Activated CD8-positive, alpha-beta memory T cell treated with anti-CD3 and anti-CD28 coated beads, Interleukin-2, amount 10 ng/mL, durations not matched to agents 7 days and 5 days (primary cell): ENCODE measurements around the gene IFI44L. TPM values are rescaled to one million over a fixed set of nuclear protein-coding genes. Genes with fewer than 3 reads are reported as not detected.

Experiments used
- ATAC-seq: fragments of 150-1000 bp; cut with Tn5 transposase; one replicate; pipeline ENCODE4 v1.10.0; 2021; ENCODE audit warnings: moderate library complexity
- CTCF ChIA-PET: fragments of 350-600 bp; sonication (Branson Sonifier 250); formaldehyde crosslinking; loops from one replicate; lab custom pipeline; 2021; ENCODE audit warnings: antibody characterized with exemption; lab: Charles Lee
- DNase-seq: peaks from one replicate; pipeline ENCODE4 v3.0.0-alpha.2; 2020
- H3K27ac Mint-ChIP-seq: one replicate; pipeline ENCODE4 v1.8.0; 2021; ENCODE audit warnings: mild to moderate bottlenecking, mixed read lengths
- H3K27me3 Mint-ChIP-seq: one replicate; pipeline ENCODE4 v1.8.0; 2021; ENCODE audit warnings: mixed read lengths
- H3K36me3 Mint-ChIP-seq: one replicate; pipeline ENCODE4 v1.8.0; 2021; ENCODE audit warnings: mild to moderate bottlenecking, mixed read lengths
- H3K4me1 Mint-ChIP-seq: one replicate; pipeline ENCODE4 v1.8.0; 2021; ENCODE audit warnings: mixed read lengths
- H3K4me3 Mint-ChIP-seq: one replicate; pipeline ENCODE4 v1.8.0; 2021; ENCODE audit warnings: mild to moderate bottlenecking, moderate library complexity, mixed read lengths
- H3K9me3 Mint-ChIP-seq: one replicate; pipeline ENCODE4 v1.8.0; 2022; ENCODE audit warnings: low read depth, mixed read lengths
- total RNA-seq, 2 experiments: library from RNA; stranded (reverse); gene quantifications; one replicate each; pipeline ENCODE4 v1.2.3, GENCODE V29; 2021

IFI44L gene
- total RNA-seq, 2 experiments from 2014 or later: 158 to 443 TPM

- Mint-ChIP-seq H3K27ac (peak overlapping the region; percentile 83), H3K4me1 (peaks cover 28% of the 10 kb centered on the region), H3K27me3 (peaks cover 9% of the 10 kb centered on the region), H3K36me3 (peaks cover 18% of the 10 kb centered on the region), H3K4me3 (peak overlapping the region; percentile 36), H3K9me3 (no peaks in the 10 kb centered on the region)
- ATAC-seq (no peak), DNase-seq (no peak)
- CTCF ChIA-PET: interaction anchor here (0.8 to 2.9 kb wide), 6 partner anchors 11 to 699 kb away, joined by 3 to 16 read pairs (median 4); partner anchors contain the start of genes FUBP1 and IFI44L
Measured at GRCh38 chr1:78677788-78678187, 57.5 kb downstream of the IFI44L start.

- Mint-ChIP-seq H3K9me3 (no peaks in the 10 kb centered on the region), H3K27ac (peak overlapping the region; percentile 83), H3K27me3 (peaks cover 9% of the 10 kb centered on the region), H3K4me1 (peaks cover 32% of the 10 kb centered on the region), H3K36me3 (peaks cover 18% of the 10 kb centered on the region), H3K4me3 (peak overlapping the region; percentile 36)
- CTCF ChIA-PET: interaction anchor here (0.8 to 2.9 kb wide), 6 partner anchors 12 to 700 kb away, joined by 3 to 16 read pairs (median 4); partner anchors contain the start of genes FUBP1 and IFI44L
- ATAC-seq (peak; percentile 82), DNase-seq (peak; percentile 59)
Measured at GRCh38 chr1:78678324-78678723, 58.1 kb downstream of the IFI44L start.

GRCh38 chr1:78681265-78681664, 61.0 kb downstream of the IFI44L start:
- no peak for DNase-seq
- ATAC-seq: no peak

GRCh38 chr1:78682496-78682895, 62.2 kb downstream of the IFI44L start:
- CTCF ChIA-PET: interaction anchor here (2.0 kb wide), 1 partner anchor 65 kb away, joined by 6 read pairs; no protein-coding TSS in a partner anchor
- no peak for ATAC-seq
- peaks cover 19% of the 10 kb centered on the region for H3K4me1 Mint-ChIP-seq
- no peak overlapping the region for H3K4me3 Mint-ChIP-seq
- DNase-seq: no peak
- no peak overlapping the region for H3K27ac Mint-ChIP-seq
- H3K36me3 Mint-ChIP-seq: peaks cover 17% of the 10 kb centered on the region
- H3K27me3 Mint-ChIP-seq: peaks cover 22% of the 10 kb centered on the region
- H3K9me3 Mint-ChIP-seq: no peaks in the 10 kb centered on the region

More at GRCh38 chr1:78681265-78681664, 61.0 kb downstream of the IFI44L start:
- Mint-ChIP-seq H3K9me3 (no peaks in the 10 kb centered on the region), H3K36me3 (peaks cover 18% of the 10 kb centered on the region), H3K27me3 (peaks cover 22% of the 10 kb centered on the region), H3K4me3 (no peak overlapping the region), H3K27ac (no peak overlapping the region), H3K4me1 (peaks cover 30% of the 10 kb centered on the region)
- CTCF ChIA-PET: interaction anchor here (2.2 kb wide), 1 partner anchor 64 kb away, joined by 7 read pairs; no protein-coding TSS in a partner anchor

GRCh38 chr1:78683079-78683478, 62.8 kb downstream of the IFI44L start:
- peaks cover 14% of the 10 kb centered on the region for H3K4me1 Mint-ChIP-seq
- DNase-seq (no peak), ATAC-seq (no peak)
- H3K9me3 Mint-ChIP-seq: no peaks in the 10 kb centered on the region
- no peak overlapping the region for H3K4me3 Mint-ChIP-seq
- peaks cover 25% of the 10 kb centered on the region for H3K27me3 Mint-ChIP-seq
- CTCF ChIA-PET: interaction anchor here (1.3 to 2.0 kb wide), 2 partner anchors 9 to 66 kb away, joined by 3 to 6 read pairs; no protein-coding TSS in a partner anchor
- H3K36me3 Mint-ChIP-seq: peaks cover 11% of the 10 kb centered on the region
- no peak overlapping the region for H3K27ac Mint-ChIP-seq

GRCh38 chr1:78687315-78687714, 67.1 kb downstream of the IFI44L start:
- ATAC-seq: no peak
- CTCF ChIA-PET: no interaction called here
- peaks cover 36% of the 10 kb centered on the region for H3K27me3 Mint-ChIP-seq
- no peak for DNase-seq
- no peak overlapping the region for H3K27ac Mint-ChIP-seq
- peaks cover 4% of the 10 kb centered on the region for H3K4me1 Mint-ChIP-seq
- no peak overlapping the region for H3K4me3 Mint-ChIP-seq
- H3K36me3 Mint-ChIP-seq: no peaks in the 10 kb centered on the region
- H3K9me3 Mint-ChIP-seq: no peaks in the 10 kb centered on the region

- Mint-ChIP-seq H3K36me3 (no peaks in the 10 kb centered on the region), H3K27ac (no peak overlapping the region), H3K9me3 (no peaks in the 10 kb centered on the region), H3K4me3 (no peak overlapping the region), H3K4me1 (peaks cover 4% of the 10 kb centered on the region), H3K27me3 (peaks cover 39% of the 10 kb centered on the region)
- CTCF ChIA-PET: no interaction called here
- no peak for ATAC-seq
- DNase-seq: no peak
Measured at GRCh38 chr1:78687914-78688313, 67.7 kb downstream of the IFI44L start.

GRCh38 chr1:78688697-78689096, 68.4 kb downstream of the IFI44L start:
- Mint-ChIP-seq H3K9me3 (no peaks in the 10 kb centered on the region), H3K36me3 (no peaks in the 10 kb centered on the region), H3K27me3 (peaks cover 38% of the 10 kb centered on the region), H3K4me3 (no peak overlapping the region), H3K4me1 (no peaks in the 10 kb centered on the region), H3K27ac (no peak overlapping the region)
- DNase-seq (no peak), ATAC-seq (no peak)
- CTCF ChIA-PET: no interaction called here

- CTCF ChIA-PET: no interaction called here
- no peak overlapping the region for H3K27ac Mint-ChIP-seq
- DNase-seq (no peak), ATAC-seq (no peak)
- H3K9me3 Mint-ChIP-seq: no peaks in the 10 kb centered on the region
- peaks cover 31% of the 10 kb centered on the region for H3K27me3 Mint-ChIP-seq
- no peaks in the 10 kb centered on the region for H3K4me1 Mint-ChIP-seq
- no peak overlapping the region for H3K4me3 Mint-ChIP-seq
- H3K36me3 Mint-ChIP-seq: no peaks in the 10 kb centered on the region
Measured at GRCh38 chr1:78690516-78690915, 70.3 kb downstream of the IFI44L start.

- Mint-ChIP-seq H3K4me3 (no peak overlapping the region), H3K36me3 (no peaks in the 10 kb centered on the region), H3K9me3 (no peaks in the 10 kb centered on the region), H3K27ac (no peak overlapping the region), H3K27me3 (peaks cover 35% of the 10 kb centered on the region), H3K4me1 (no peaks in the 10 kb centered on the region)
- ATAC-seq (no peak), DNase-seq (no peak)
- CTCF ChIA-PET: no interaction called here
Measured at GRCh38 chr1:78691995-78692747, 71.9 kb downstream of the IFI44L start.

Other genes with a start within 250 kb of the IFI44L start
- not detected for gene PTGFR, start 129.5 kb upstream of the IFI44L start, total RNA-seq
- gene IFI44, start 29.4 kb downstream of the IFI44L start, total RNA-seq: 100 to 1,000 TPM; 155 to 367 TPM